Measurements from ENCODE around the gene NADK.
"Not testable (repeated sequence)": the region's sequence is repeated elsewhere in the genome, so short reads cannot be mapped to it uniquely, and the experiment has no call there.

Gene NADK

GRCh38 chr1:1745651-1746565 is 32.4 kb downstream of the NADK start:
- peak; percentile 80 for DNase-seq

- DNase-seq, result not testable (repeated sequence)
These were observed 35.7 kb downstream of the NADK start for GRCh38 chr1:1742529-1742928.

GRCh38 chr1:1741013-1741412 is 37.3 kb downstream of the NADK start:
- not testable (repeated sequence) for DNase-seq

GRCh38 chr1:1738799-1739337 is 39.4 kb downstream of the NADK start:
- DNase-seq, result not testable (repeated sequence)

DNA sequence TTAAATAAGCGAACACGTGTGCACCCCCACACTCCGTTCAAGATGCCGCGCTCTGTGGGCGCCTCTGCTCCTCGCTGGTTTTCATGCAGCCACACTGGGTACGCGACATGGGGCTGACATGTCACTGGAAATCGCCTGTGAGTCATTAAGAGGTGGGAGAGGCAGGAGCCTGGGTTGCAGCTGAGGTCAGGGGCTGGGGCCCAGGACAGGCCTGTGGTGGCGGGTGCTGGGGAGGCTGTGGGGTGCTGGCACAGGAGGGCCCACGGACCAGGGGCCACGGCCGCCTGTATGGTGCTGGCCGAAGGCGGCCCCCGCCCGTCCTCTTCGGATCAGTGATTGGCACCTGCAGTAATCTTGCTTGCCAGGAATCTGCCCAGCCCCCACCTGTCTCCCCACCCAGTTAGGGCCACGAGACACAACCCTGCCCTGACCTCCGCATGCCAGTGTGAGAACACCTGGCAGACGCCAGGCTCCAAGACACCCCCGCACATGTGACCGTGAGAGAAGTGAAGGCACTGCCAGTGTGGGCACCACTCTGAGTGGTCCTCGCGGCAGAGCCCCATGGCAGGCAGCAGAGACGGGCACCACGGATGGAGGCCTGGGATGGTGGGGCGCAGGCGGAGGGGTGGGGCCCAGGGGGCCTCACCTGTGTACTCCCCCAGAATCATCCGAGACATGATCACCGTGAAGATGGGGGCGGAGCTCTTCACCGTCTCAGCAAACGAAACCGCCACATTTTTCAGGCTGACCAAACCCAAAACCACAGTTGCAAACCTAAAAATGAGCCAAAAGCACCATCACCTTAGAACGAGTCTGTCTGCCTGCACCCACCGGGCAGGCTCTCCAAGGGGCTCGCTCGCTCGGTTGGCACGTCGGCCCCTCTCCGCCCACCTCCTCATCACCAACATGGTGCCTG is 40.3 kb downstream of the NADK start:
- not testable (repeated sequence) for DNase-seq

- DNase-seq, result no peak
These were observed 45.9 kb downstream of the NADK start for GRCh38 chr1:1732381-1732780.

GRCh38 chr1:1730870-1731269 is 47.4 kb downstream of the NADK start:
- no peak for DNase-seq

- DNase-seq, result not testable (repeated sequence)
These were observed 48.0 kb downstream of the NADK start for GRCh38 chr1:1730230-1730629.

GRCh38 chr1:1729116-1729816 is 49.0 kb downstream of the NADK start:
- DNase-seq, result not testable (repeated sequence)

DNA sequence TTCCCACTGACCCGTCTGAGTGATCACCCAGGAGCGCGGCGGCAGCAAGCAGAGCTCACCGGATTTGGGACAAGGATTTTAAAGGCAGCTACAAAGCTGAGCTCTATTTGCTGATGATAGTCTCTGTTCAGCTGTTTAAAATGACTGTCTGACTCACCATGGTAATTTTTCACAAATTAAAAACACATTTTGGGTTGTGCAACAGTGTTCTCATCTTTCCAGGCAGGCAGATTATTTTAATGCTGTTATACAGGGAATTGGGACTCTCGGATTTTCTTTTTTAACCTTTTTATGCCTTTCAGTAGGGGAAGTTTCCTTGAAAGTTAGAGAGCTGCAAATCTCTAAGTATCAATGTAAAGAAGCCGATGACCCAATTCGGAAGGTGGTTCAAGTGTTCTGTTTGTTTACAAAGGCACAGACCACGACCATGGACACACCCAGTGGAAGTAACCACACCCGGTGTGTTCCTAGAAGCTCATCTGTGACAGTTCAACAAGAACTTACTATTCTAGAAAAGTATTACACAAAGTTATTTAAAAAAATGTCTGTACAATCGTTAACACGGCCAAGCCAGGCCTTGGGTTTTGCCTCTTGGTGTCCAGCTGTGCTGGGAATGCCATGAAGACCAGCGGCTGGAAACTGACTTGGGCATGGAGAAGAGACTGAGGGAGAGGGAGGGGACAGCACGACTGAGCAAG is 49.8 kb downstream of the NADK start:
- peak; percentile 63 for DNase-seq

DNA sequence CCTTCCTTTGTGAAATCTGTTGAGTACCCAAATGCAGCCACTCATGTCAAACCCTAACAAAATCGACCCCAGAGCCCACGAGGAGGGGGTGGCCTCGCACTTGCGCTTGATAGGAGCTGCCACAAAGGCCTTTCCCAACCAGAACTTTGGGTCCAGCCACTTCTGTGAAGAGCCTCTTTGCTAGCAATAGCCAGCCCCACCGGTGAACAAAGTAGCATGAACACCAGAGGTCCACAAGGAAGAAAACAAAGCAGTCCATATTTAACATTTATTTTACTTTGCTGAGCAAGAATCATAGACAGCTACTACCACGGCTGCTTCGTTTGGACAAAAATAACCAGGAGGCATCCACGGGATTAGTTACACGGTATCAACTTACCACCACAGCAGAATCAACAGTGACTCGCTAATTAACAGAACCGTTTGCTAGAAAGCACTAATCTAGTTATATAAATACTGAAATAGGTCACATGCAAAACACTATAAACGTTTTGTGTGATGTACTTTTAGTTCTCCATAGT is 51.1 kb downstream of the NADK start:
- DNase-seq, result not testable (repeated sequence)

GRCh38 chr1:1726088-1726487 is 52.2 kb downstream of the NADK start:
- DNase-seq, result not testable (repeated sequence)

DNA sequence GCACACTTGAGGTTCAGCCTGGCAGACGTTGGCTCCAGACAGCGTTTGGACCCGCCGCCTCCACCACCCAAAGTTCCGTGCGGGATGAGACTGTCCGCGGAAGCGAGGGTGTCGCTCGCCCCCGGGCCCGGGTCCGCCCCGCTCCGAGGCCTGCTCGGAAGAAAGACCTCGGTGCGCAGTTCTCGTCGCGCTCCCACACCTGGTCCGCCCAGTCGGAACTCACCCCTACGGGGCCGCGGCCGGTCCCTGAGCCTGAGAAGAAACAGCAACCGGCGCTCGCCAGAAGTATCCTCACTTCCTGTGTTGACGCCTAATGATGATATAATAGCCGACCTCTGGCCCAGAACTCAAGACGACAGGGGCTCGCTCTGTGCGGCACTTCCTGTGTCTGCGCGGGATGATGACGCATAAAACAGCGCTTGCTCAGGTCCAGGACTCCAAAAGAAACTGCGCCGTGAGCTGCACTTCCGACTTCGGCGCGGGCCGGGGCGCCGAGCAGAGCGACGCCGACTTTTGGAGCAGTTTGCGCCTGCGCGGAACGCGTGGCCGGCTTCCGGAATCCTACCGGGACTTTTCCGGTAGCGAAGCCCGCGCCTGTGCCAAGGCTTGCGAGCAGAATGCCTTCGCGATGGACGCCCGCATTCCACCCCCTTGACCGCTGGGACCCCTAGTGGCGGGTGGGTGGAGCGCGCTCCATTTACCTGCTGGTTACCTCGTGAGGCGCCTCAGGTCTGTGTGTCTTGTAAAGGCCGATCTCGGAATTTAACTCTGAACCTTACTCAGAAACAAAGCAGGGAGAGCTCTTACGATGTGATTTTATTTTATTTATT is 54.0 kb downstream of the NADK start, which contains the start of gene CDK11A:
TSS of gene CDK11A (minus strand) at position 323 of the 830 bp plus-strand sequence. CDS start 1,539 bp downstream, outside the sequence.
- peak; percentile 99 for DNase-seq

DNA sequence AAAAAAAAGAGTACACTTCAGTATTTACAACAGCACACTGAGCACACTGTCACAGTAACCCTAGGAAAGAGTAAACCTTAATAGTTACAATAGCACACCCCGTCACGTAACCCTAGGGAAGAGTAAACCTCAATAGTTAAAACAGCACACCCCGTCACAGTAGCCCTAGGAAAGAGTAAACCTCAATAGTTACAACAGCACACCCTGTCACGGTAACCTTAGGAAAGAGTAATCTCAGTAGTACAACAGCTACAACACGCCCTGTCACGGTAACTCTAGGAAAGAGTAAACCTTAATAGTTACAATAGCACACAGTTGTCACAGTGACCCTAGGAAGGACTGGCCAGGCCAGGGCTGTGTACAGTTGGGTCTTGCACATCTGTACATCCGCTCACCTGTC is 57.1 kb downstream of the NADK start:
- no peak for DNase-seq

DNA sequence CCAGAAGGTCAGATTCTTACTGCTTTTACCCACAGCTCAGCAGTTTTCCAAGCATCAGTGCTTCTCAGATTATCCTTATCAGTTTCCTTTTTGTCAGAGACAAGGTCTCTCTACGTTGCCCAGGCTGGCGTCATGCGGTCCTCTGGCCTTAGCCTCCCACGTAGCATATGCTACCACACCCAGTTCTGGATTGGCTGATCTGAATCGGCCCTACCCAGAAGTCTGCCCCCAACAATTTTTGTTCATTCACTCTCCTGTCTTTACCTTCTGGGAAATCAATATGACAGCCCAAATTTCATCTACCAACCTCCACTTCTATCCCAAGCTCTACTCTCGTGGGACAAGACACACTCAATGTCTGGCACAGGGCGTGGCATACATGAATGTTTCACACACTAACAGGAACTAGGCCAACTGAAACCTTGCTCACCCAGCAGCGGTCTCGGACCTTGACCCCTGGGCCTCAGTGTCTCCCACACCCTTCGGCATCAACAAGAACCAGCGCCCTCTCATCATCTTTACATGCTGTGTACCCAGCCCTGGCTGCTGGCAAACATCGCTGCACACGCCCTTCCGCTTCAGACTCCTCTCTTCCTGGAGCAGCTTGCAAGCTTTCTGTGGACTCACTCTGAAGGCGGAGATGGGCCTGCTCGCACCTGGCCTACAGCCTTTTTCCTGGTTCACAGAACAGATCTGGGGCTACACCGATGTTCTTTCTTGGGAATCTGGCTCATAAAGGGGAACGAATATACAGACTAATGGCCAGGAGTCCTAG is 63.0 kb downstream of the NADK start:
- DNase-seq, result not testable (repeated sequence)

DNA sequence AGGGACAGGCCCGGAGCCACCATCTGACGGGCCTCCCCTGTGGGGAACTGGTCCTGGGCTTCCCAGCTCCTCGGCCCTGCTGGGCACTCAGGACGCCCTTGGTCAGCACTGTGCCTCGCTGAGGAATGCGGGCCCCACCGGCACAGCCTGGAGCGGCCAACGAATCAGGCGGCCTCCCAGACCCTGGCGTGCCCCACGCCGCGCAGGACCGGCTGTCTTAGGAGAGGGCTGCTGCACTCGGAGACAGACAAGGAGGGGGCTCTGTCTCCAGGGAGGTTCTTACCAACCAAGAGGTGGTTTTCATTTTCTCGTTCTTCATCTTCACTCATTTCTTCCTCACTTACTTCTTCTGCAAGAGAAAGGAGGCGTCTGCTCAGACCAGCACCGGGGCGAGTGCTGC is 70.4 kb downstream of the NADK start:
- not testable (repeated sequence) for DNase-seq

- DNase-seq, result not testable (repeated sequence)
These were observed 71.0 kb downstream of the NADK start for GRCh38 chr1:1707241-1707640.

GRCh38 chr1:1705623-1706022 is 72.6 kb downstream of the NADK start:
- not testable (repeated sequence) for DNase-seq

DNA sequence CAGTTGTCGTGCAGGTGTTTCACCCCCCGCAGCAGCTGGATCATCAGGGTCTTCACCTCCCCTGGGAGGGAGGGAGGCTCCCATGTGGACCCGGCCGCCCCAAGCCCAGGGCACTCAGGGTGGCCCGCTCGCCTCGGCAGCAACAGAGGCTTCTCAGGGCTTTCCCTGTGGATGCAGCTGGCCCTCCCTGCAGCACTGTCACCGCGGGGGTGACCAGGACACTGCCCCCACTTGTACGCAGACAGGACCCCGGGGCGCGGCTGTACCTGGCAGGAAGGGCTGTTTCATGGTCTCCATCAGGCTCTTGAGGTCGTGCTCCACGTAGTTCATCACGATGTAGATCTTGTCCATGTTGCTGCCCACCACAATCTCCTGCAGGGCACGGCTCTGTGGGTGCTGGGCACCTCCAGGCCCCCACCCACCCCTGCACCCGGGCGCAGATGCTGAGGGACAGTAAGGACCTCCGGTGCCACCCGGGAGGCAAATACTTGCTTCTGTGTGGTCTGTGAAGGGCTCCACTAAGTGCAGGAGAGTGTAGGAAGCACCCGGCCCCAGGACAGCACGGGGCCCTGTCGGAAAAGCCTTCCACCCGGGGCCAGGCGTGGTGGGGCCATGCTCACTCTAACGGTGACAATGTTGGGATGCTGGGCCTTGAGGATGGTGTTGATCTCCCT is 73.8 kb downstream of the NADK start:
- DNase-seq, result not testable (repeated sequence)

All from CD4-positive, alpha-beta T cell treated with Interleukin-10 for 1 hour (primary cell).